OCI-LY1 (cell line): Measurements from ENCODE around the gene PRMT5.

Experiments
- H2AFZ ChIP-seq: fragments of 200-600 bp; sonication (generic), shearing (Covaris generic); 2 replicates; pipeline ENCODE4 v1.6.0; 2014; ENCODE audit warnings: antibody characterized with exemption, mild to moderate bottlenecking, low read length
- H3F3A ChIP-seq: fragments of 200-600 bp; sonication (generic), shearing (Covaris generic); 2 replicates; pipeline ENCODE4 v1.6.0; 2014; ENCODE audit warnings: mild to moderate bottlenecking, antibody characterized with exemption, low read length, moderate library complexity; ENCODE audit not compliant: insufficient read depth
- H3K27ac ChIP-seq: fragments of 200-600 bp; sonication (generic); 2 replicates; pipeline ENCODE4 v1.5.1; 2014; ENCODE audit warnings: low read length, mixed run types, mild to moderate bottlenecking, low read depth; ENCODE audit not compliant: poor library complexity, severe bottlenecking
- H3K27me3 ChIP-seq: fragments of 200-600 bp; sonication (generic); 2 replicates; pipeline ENCODE4 v1.6.0; 2014; ENCODE audit warnings: antibody characterized with exemption, mild to moderate bottlenecking, low read length, moderate library complexity; ENCODE audit not compliant: insufficient read depth
- H3K36me3 ChIP-seq: fragments of 200-600 bp; sonication (generic); 2 replicates; pipeline ENCODE4 v1.6.1; 2014; ENCODE audit warnings: mild to moderate bottlenecking, antibody characterized with exemption, low read length, moderate library complexity, mixed read lengths; ENCODE audit not compliant: insufficient read depth
- H3K4me1 ChIP-seq: fragments of 200-600 bp; sonication (generic); 2 replicates; pipeline ENCODE4 v1.5.1; 2014; ENCODE audit warnings: mild to moderate bottlenecking, low read length, moderate library complexity; ENCODE audit not compliant: insufficient read depth, severe bottlenecking
- H3K4me2 ChIP-seq: fragments of 200-600 bp; sonication (generic), shearing (Covaris generic); 2 replicates; pipeline ENCODE4 v1.6.1; 2014; ENCODE audit warnings: low read length
- H3K4me3 ChIP-seq: fragments of 200-600 bp; sonication (generic); 2 replicates; pipeline ENCODE4 v1.5.1; 2014; ENCODE audit warnings: low read length, low read depth, mild to moderate bottlenecking, mixed read lengths; ENCODE audit not compliant: poor library complexity, severe bottlenecking
- H3K79me2 ChIP-seq: fragments of 200-600 bp; shearing (Covaris generic); 2 replicates; pipeline ENCODE4 v1.6.1; 2016; ENCODE audit warnings: mixed run types, low read length, mixed read lengths; ENCODE audit not compliant: insufficient read depth
- H3K9ac ChIP-seq: fragments of 200-600 bp; sonication (generic), shearing (Covaris generic); 2 replicates; pipeline ENCODE4 v1.6.1; 2014; ENCODE audit warnings: mild to moderate bottlenecking, low read length, mixed read lengths
- H3K9me2 ChIP-seq: fragments of 200-600 bp; sonication (generic), shearing (Covaris generic); 2 replicates; pipeline ENCODE4 v1.6.1; 2014; ENCODE audit warnings: low read depth, mild to moderate bottlenecking, low read length, mixed read lengths
- H3K9me3 ChIP-seq: fragments of 200-600 bp; shearing (Covaris generic); 2 replicates; pipeline ENCODE4 v1.6.1; 2014; ENCODE audit warnings: low read length, mixed read lengths
- H4K20me1 ChIP-seq: fragments of 200-600 bp; sonication (generic), shearing (Covaris generic); 2 replicates; pipeline ENCODE4 v1.6.0; 2016; ENCODE audit warnings: mild to moderate bottlenecking, low read length; ENCODE audit not compliant: insufficient read depth
- EZH2 ChIP-seq: fragments of 200-600 bp; sonication (generic), shearing (Covaris generic); IDR thresholded peaks from 2 replicates; pipeline ENCODE4 v1.8.0; 2017; ENCODE audit warnings: borderline replicate concordance, mixed run types, mild to moderate bottlenecking, antibody characterized with exemption, low read length, moderate library complexity, mixed read lengths
- TF ChIP-seq, protein P1 (sequence below): fragments of 200-600 bp; sonication (generic), shearing (Covaris generic); IDR thresholded peaks from 2 replicates; pipeline ENCODE4 v1.5.1; 2017; ENCODE audit warnings: mild to moderate bottlenecking, antibody characterized with exemption, low read length, moderate library complexity, mixed read lengths

PRMT5 gene

GRCh38 chr14:22977434-22977683 is 48.2 kb upstream of the PRMT5 start:
- H3K27ac ChIP-seq, result no peak overlapping the region
- H3K4me2 ChIP-seq, result no peak overlapping the region
- H3K9me2 ChIP-seq, result no peaks in the 10 kb centered on the region
- H3F3A ChIP-seq, result no peaks in the 10 kb centered on the region
- H3K4me3 ChIP-seq, result no peak overlapping the region
- peaks cover 15% of the 10 kb centered on the region for H3K4me1 ChIP-seq
- no peaks in the 10 kb centered on the region for H4K20me1 ChIP-seq
- peaks cover 2% of the 10 kb centered on the region; the same call in 1 of the 2 replicates for H3K27me3 ChIP-seq
- H3K79me2 ChIP-seq, result no peaks in the 10 kb centered on the region
- TF ChIP-seq EZH2, result no peak
- TF ChIP-seq, protein P1, sequence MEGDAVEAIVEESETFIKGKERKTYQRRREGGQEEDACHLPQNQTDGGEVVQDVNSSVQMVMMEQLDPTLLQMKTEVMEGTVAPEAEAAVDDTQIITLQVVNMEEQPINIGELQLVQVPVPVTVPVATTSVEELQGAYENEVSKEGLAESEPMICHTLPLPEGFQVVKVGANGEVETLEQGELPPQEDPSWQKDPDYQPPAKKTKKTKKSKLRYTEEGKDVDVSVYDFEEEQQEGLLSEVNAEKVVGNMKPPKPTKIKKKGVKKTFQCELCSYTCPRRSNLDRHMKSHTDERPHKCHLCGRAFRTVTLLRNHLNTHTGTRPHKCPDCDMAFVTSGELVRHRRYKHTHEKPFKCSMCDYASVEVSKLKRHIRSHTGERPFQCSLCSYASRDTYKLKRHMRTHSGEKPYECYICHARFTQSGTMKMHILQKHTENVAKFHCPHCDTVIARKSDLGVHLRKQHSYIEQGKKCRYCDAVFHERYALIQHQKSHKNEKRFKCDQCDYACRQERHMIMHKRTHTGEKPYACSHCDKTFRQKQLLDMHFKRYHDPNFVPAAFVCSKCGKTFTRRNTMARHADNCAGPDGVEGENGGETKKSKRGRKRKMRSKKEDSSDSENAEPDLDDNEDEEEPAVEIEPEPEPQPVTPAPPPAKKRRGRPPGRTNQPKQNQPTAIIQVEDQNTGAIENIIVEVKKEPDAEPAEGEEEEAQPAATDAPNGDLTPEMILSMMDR, result no peak
- no peaks in the 10 kb centered on the region for H3K9me3 ChIP-seq
- no peak overlapping the region for H3K9ac ChIP-seq
- no peak overlapping the region for H2AFZ ChIP-seq
- no peaks in the 10 kb centered on the region for H3K36me3 ChIP-seq

DNA sequence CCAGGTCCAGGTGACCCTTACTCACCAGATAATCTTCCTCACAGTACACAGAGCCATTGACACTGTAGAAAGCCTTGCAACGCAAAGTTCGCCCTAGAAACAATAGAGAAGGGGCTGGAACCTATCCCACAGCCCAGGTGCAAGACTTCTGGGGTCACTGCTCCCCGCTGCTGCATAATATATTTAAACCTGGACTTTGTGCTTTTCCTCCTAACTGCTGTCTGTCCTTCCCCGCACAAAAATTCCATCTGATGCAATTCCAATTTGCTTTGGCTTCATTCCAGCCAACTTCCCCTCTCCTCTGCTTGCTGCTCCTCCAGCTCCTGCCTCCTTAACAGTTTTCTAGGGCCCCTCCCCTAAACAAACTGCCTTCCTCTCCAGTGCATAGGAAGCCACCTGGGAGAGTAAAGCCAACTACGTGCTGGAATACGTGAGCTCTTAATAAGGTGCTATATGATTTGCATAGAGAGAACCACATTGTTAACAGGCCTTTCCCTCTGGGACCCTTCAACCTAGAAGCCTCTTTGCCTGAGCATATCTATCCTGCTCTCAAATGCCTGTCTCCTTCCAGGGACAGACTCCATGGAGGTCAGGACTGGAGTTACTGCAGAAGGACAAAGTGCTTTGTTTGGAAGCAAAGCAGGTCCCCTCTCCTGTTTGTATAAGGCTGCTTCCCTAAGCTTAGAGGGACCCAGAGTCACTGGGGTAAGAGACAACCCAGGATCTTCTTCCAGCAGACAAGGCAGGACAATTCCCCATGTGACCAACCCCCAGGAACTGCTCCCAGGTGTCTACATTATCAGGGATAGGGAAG is 47.7 kb upstream of the PRMT5 start:
- Histone ChIP-seq H3K27ac (no peak overlapping the region), H3K9me2 (no peaks in the 10 kb centered on the region), H3K9me3 (no peaks in the 10 kb centered on the region), H3K36me3 (no peaks in the 10 kb centered on the region), H4K20me1 (no peaks in the 10 kb centered on the region), H3K79me2 (no peaks in the 10 kb centered on the region), H2AFZ (no peak overlapping the region), H3K4me3 (no peak overlapping the region), H3K4me2 (no peak overlapping the region), H3K4me1 (peaks cover 11% of the 10 kb centered on the region), H3F3A (no peaks in the 10 kb centered on the region), H3K27me3 (peaks cover 4% of the 10 kb centered on the region; the same call in 1 of the 2 replicates), H3K9ac (no peak overlapping the region)
- no peak for TF ChIP-seq EZH2
- TF ChIP-seq, protein P1, result no peak

DNA sequence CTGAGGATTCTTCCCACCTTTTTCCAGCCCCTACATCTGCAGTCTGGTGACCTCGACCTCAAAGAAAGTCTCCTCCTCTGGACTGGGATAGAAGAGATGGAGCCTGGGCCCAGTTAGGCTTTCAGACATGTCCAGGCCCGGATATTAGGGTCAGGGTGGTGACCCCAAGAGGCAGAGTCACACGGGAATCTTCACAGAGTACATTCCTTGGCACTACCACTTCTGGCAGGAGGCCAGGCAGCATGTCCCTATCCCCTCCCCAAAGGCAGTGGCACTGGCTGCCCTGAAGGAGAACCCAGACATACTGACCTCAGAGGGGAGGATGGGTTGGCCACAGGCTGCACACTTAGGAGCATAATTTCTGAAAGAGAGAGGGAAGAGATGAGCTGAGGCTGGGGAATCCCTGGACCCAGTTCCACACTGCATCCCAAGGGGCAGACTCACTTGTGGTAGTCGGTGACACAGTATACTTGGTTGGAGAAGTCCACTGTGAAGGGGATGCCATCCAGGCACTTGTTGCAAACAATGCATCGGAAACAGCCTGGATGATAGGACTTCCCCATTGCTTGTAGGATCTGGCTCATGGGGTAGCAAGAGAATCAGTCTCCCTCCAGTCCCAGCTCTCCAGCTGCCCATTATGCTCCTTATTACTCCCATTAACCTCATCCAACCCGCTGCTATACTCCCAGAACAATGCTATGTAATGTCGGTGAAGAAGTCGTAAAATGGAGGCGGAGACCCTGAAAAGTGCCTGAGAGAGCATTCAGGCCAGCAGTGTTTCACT is 45.5 kb upstream of the PRMT5 start:
- no peak overlapping the region for H3K27ac ChIP-seq
- no peak overlapping the region for H3K4me2 ChIP-seq

More for the DNA sequence above, 45.5 kb upstream of the PRMT5 start:
- Histone ChIP-seq H3K9me2 (no peaks in the 10 kb centered on the region), H3K36me3 (no peaks in the 10 kb centered on the region), H3K27me3 (peaks cover 4% of the 10 kb centered on the region; the same call in 1 of the 2 replicates), H3K9me3 (no peaks in the 10 kb centered on the region), H3K4me1 (peaks cover 5% of the 10 kb centered on the region), H3K4me3 (no peak overlapping the region), H3F3A (no peaks in the 10 kb centered on the region), H3K9ac (no peak overlapping the region), H3K79me2 (no peaks in the 10 kb centered on the region), H4K20me1 (no peaks in the 10 kb centered on the region), H2AFZ (no peak overlapping the region)
- no peak for TF ChIP-seq EZH2
- TF ChIP-seq, protein P1, result no peak
